Measurements from ENCODE around the gene PIP4K2A. TPM values are rescaled to one million over a fixed set of nuclear protein-coding genes. Genes with fewer than 3 reads are reported as not detected.

PIP4K2A gene
- total RNA-seq, 1 donor from 2014 or later = 44.1 TPM

GRCh38 chr10:22615101-22615500, 99.3 kb downstream of the PIP4K2A start:
- no peaks in the 10 kb centered on the region for H3K27me3 Mint-ChIP-seq (ENCODE audit: low read depth)
- no peak for TF ChIP-seq CTCF (IDR thresholded peaks at IDR 0.05)
- H3K4me3 Mint-ChIP-seq (ENCODE audit: unreplicated experiment) = no peak overlapping the region
- no peaks in the 10 kb centered on the region for H3K9me3 Mint-ChIP-seq (ENCODE audit: low read depth)
- peaks cover 2% of the 10 kb centered on the region for H3K36me3 Mint-ChIP-seq (ENCODE audit: low read depth)
- H3K27ac Mint-ChIP-seq (ENCODE audit: unreplicated experiment) = no peak overlapping the region
- no peak for DNase-seq (ENCODE audit: low spot score)
- H3K4me1 Mint-ChIP-seq (ENCODE audit: low read depth) = peaks cover 39% of the 10 kb centered on the region

- no peak for TF ChIP-seq CTCF (IDR thresholded peaks at IDR 0.05)
- H3K4me1 Mint-ChIP-seq (ENCODE audit: low read depth) = peaks cover 18% of the 10 kb centered on the region
Observed at GRCh38 chr10:22613011-22613410, 101.4 kb downstream of the PIP4K2A start.

GRCh38 chr10:22612318-22612717, 102.1 kb downstream of the PIP4K2A start:
- no peak overlapping the region for H3K27ac Mint-ChIP-seq (ENCODE audit: unreplicated experiment)

More at GRCh38 chr10:22613011-22613410, 101.4 kb downstream of the PIP4K2A start:
- H3K4me3 Mint-ChIP-seq (ENCODE audit: unreplicated experiment) = no peak overlapping the region
- H3K27ac Mint-ChIP-seq (ENCODE audit: unreplicated experiment) = no peak overlapping the region
- H3K9me3 Mint-ChIP-seq (ENCODE audit: low read depth) = no peaks in the 10 kb centered on the region
- no peak for DNase-seq (ENCODE audit: low spot score)
- H3K36me3 Mint-ChIP-seq (ENCODE audit: low read depth) = peaks cover 10% of the 10 kb centered on the region
- no peaks in the 10 kb centered on the region for H3K27me3 Mint-ChIP-seq (ENCODE audit: low read depth)

GRCh38 chr10:22611425-22612115, 102.8 kb downstream of the PIP4K2A start:
- Mint-ChIP-seq H3K9me3 (ENCODE audit: low read depth) (no peaks in the 10 kb centered on the region), H3K36me3 (ENCODE audit: low read depth) (peaks cover 13% of the 10 kb centered on the region), H3K4me1 (ENCODE audit: low read depth) (peaks cover 16% of the 10 kb centered on the region), H3K4me3 (ENCODE audit: unreplicated experiment) (no peak overlapping the region), H3K27me3 (ENCODE audit: low read depth) (no peaks in the 10 kb centered on the region), H3K27ac (ENCODE audit: unreplicated experiment) (no peak overlapping the region)
- no peak for DNase-seq (ENCODE audit: low spot score)
- no peak for TF ChIP-seq CTCF (IDR thresholded peaks at IDR 0.05)

More at GRCh38 chr10:22612318-22612717, 102.1 kb downstream of the PIP4K2A start:
- H3K36me3 Mint-ChIP-seq (ENCODE audit: low read depth) = peaks cover 13% of the 10 kb centered on the region
- no peaks in the 10 kb centered on the region for H3K27me3 Mint-ChIP-seq (ENCODE audit: low read depth)
- no peak for TF ChIP-seq CTCF (IDR thresholded peaks at IDR 0.05)
- DNase-seq (ENCODE audit: low spot score) = no peak
- no peak overlapping the region for H3K4me3 Mint-ChIP-seq (ENCODE audit: unreplicated experiment)
- peaks cover 11% of the 10 kb centered on the region for H3K4me1 Mint-ChIP-seq (ENCODE audit: low read depth)
- H3K9me3 Mint-ChIP-seq (ENCODE audit: low read depth) = no peaks in the 10 kb centered on the region

GRCh38 chr10:22610610-22611009, 103.8 kb downstream of the PIP4K2A start:
- H3K4me1 Mint-ChIP-seq (ENCODE audit: low read depth) = peaks cover 17% of the 10 kb centered on the region
- DNase-seq (ENCODE audit: low spot score) = no peak
- H3K4me3 Mint-ChIP-seq (ENCODE audit: unreplicated experiment) = no peak overlapping the region
- H3K27me3 Mint-ChIP-seq (ENCODE audit: low read depth) = no peaks in the 10 kb centered on the region
- H3K27ac Mint-ChIP-seq (ENCODE audit: unreplicated experiment) = no peak overlapping the region
- no peaks in the 10 kb centered on the region for H3K9me3 Mint-ChIP-seq (ENCODE audit: low read depth)
- TF ChIP-seq CTCF (IDR thresholded peaks at IDR 0.05) = no peak
- H3K36me3 Mint-ChIP-seq (ENCODE audit: low read depth) = peaks cover 13% of the 10 kb centered on the region

All from chondrocyte (in vitro differentiated cells).